SK-N-DZ (cell line): ENCODE data around the gene PHLPP2.
"Not testable (repeated sequence)": the region's sequence is repeated elsewhere in the genome, so short reads cannot be mapped to it uniquely, and the experiment has no call there.

Source experiments
- DNase-seq: peaks from one replicate; pipeline ENCODE4 v3.0.0-alpha.2; 2015; ENCODE audit warnings: low spot score

Gene PHLPP2

GRCh38 chr16:71721066-71721740, 3.3 kb downstream of the PHLPP2 start:
- DNase-seq, result no peak

DNA sequence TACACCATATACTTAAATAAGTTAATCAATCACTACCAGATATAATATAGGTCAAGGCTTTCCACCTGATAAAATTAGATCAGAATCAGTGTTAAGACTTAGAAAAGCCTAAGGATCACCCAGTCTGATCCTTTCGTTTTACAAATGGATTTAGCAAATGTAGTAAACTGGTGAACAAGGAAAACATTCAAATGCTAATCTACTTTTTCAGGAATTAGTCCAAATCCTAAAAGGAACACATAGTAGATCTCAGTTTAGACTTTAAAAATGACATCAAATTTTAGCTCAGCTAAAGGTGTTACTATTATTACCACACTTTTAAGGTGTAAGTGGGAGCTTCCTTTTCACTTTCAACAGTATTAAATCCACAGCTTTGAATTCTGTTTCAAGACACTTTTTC, 12.0 kb downstream of the PHLPP2 start:
- DNase-seq, result no peak

DNA sequence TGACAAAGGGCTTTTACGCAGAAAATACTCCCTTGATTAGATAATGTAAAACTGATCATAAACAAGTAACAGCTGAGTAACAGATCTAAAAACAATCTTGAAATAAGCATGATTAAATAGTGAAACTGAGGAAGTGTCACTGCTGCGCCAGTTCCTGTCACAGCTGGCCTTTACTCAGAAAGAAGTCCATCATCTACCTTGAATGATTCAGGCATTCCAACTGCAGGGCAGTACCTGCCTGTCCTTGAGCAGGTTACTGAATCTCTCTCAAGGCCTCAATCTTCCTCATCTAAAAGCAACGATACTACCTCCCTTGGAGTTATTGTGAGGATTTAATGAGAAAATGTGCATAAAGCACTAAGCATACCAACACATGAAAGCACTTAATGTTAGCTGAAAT, 12.7 kb downstream of the PHLPP2 start:
- no peak for DNase-seq

GRCh38 chr16:71709229-71709781, 15.2 kb downstream of the PHLPP2 start:
- no peak for DNase-seq

- no peak for DNase-seq
Observed at GRCh38 chr16:71708696-71709095, 15.8 kb downstream of the PHLPP2 start.

DNA sequence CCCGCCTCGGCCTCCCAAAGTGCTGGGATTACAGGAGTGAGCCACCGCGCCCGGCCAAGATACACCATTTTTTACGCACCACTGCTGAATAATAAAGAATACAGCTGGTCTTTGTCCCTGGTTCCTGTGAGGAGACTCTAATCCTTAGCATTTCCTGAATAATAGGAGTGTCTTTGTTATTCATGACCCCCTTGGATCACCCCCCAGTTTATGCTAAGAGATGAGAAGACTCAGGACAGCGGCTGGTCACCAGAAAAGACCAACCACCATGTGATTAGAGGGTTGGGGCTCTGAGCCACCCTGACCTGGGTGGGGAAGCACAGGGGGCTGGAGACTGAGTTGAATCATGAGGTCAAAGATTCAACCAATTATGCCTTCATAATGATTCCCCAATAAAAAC, 17.3 kb downstream of the PHLPP2 start:
- no peak for DNase-seq

GRCh38 chr16:71706046-71706445, 18.5 kb downstream of the PHLPP2 start:
- no peak for DNase-seq

GRCh38 chr16:71703333-71703732, 21.2 kb downstream of the PHLPP2 start:
- DNase-seq, result no peak

GRCh38 chr16:71700831-71701230, 23.7 kb downstream of the PHLPP2 start:
- DNase-seq, result no peak

- no peak for DNase-seq
Observed at GRCh38 chr16:71698491-71698890, 26.0 kb downstream of the PHLPP2 start.

DNA sequence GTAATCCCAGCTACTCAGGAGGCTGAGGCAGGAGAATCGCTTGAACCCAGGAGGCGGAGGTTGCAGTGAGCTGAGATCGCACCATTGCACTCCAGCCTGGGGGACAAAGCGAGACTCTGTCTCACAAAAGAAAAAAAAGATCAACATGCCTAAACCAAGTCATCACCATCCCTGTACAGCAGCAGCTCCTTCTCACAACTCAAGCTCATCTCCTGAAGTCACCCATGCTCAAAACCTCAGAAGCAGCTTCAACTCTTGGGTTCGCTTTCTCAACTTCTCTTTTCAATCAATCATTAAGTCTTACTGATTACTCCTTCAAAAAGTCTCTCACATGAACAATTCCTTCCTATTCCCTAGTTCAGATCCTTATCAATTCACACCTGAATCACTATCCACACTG, 31.3 kb downstream of the PHLPP2 start:
- DNase-seq, result no peak

GRCh38 chr16:71689901-71690300, 34.6 kb downstream of the PHLPP2 start:
- DNase-seq, result no peak

- no peak for DNase-seq
Observed at GRCh38 chr16:71687861-71688260, 36.6 kb downstream of the PHLPP2 start.

GRCh38 chr16:71684280-71684679, 40.2 kb downstream of the PHLPP2 start:
- not testable (repeated sequence) for DNase-seq

- DNase-seq, result no peak
Observed at GRCh38 chr16:71681360-71681759, 43.1 kb downstream of the PHLPP2 start.

- no peak for DNase-seq
Observed at GRCh38 chr16:71676236-71676635, 48.3 kb downstream of the PHLPP2 start.

DNA sequence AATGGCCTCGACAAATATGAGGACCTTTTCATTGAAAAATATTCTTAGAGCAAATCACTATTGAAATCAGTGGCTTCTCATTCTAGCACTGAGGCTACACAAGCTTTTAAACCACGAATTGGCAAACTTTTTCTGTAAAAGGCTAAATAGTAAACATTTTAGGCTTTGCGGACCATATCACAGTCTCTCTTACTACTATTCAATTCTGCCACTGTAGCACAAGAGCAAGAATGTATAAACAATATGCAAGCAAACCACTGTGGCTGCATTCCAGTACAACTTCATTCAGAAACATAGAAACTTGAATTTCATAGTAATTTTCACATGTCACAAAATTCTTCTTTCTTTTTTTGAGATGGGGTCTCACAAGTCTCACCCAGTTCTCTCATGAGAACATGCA, 49.1 kb downstream of the PHLPP2 start:
- DNase-seq, result no peak

DNA sequence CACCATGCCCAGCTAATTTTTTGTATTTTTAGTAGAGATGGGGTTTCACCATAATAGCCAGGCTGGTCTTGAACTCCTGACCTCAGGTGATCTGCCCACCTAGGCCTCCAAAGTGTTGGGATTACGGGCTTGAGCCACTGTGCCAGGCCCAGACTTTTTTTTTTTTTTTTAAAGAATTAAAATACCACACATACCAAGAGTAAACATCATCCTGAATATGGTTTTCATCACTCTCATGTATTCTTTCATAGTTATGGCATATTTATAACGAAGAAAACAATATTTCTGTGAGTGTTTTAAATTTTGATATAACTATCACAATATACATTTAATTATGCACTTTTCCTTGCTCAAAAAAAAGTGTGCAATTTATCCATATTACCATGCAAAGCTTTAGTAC, 50.3 kb downstream of the PHLPP2 start:
- DNase-seq, result no peak

DNA sequence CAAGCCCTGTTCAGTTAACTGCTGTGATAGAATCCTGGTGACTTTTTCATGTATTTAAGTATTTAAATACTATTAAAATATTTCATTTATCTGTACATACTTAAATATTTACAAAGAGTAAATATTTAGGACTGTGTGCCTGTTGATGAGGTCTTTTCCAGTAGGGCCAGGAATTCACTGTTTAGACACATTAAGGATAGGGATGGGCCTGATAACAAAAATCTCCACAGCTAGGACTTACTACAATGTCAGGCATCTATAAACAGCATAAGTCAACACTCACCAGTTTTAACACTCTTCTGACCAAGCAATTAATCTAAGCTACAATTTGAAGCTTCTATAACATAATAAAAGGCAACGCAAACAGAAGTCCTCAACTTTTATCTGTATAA, 50.9 kb downstream of the PHLPP2 start:
- no peak for DNase-seq

- DNase-seq, result no peak
Observed at GRCh38 chr16:71672803-71673581, 51.5 kb downstream of the PHLPP2 start.

GRCh38 chr16:71672125-71672524, 52.4 kb downstream of the PHLPP2 start:
- no peak for DNase-seq

DNA sequence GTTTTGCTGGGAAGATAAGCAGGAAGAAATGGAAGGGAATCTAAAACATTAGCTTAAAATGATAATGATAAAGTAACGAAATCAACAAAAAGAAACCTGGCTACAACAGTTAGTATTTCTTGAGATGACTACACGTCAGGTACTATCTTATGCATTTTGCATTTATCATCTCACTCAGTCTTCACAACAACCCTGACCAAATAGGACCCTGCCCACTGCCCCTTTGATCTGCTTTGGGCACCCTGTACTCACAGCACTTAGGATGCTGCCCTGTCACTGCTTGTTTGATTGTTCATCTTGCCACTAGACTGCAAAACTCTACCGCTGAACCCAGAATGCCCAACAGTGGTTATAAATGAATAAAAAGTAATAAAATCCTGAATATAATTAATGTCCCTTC, 53.3 kb downstream of the PHLPP2 start:
- DNase-seq, result no peak

GRCh38 chr16:71670537-71670936, 54.0 kb downstream of the PHLPP2 start:
- DNase-seq, result no peak
